ENCODE results near the gene KCNA10.

KCNA10 gene

DNA sequence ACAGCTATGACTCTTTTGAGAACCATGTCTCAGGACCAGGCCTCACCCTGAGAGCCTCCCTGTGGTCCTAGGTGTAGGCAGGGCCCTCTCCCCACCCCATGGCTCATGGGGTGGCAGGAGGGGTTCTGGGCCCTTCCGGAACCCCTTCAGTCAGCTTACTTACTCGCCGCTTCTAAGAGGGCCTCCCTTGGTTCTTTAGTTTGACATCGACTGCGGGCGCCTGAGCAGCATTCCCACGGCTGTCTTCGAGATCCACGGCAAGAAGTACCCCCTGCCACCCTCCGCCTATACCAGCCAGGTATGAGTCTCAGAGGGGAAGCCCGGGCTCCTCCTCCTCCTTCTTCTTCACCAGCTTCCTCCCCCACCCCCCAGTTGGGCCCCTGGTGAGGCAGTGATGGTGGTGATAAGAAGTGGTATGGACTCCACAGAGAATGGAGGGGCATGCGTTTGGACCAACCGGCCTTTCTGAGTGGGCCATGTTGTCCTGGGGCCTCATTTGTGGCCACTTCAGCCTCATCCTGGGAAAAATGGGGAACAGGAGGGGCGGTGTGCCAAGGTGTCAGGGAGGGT, 28.9 kb downstream of the KCNA10 start:
- H3K4me3 ChIP-seq (ENCODE audit: low read depth, low read length), result no peak overlapping the region
- DNase-seq (ENCODE audit: low read depth), result no peak
- TF ChIP-seq POLR2A (IDR thresholded peaks at IDR 0.05; ENCODE audit: extremely low read depth, insufficient read length) (no peak), MYC (IDR thresholded peaks at IDR 0.05; ENCODE audit: low read depth, low read length) (no peak), MAX (IDR thresholded peaks at IDR 0.05; ENCODE audit: low read depth, low read length) (no peak), CTCF (IDR thresholded peaks at IDR 0.05; ENCODE audit: low read depth, low read length) (no peak)

DNA sequence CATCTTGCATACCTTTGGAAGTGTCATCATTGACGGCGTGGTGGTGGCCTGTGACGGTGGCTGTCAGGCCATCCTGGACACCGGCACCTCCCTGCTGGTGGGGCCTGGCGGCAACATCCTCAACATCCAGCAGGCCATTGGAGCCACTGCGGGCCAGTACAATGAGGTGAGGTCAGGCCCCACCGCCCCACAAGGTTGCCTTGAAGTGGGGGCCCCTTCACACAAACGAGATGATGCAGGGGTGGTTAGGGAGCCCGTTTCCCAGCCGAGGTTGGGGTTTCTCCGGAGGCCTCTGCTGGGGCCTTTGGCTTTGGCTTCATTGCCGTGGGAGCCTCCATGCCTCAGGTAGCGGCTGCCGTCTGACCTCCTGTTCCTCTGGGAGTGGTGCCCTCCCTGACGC, 29.6 kb downstream of the KCNA10 start:
- no peak overlapping the region for H3K4me3 ChIP-seq (ENCODE audit: low read depth, low read length)
- TF ChIP-seq MYC (IDR thresholded peaks at IDR 0.05; ENCODE audit: low read depth, low read length) (no peak), MAX (IDR thresholded peaks at IDR 0.05; ENCODE audit: low read depth, low read length) (no peak), CTCF (IDR thresholded peaks at IDR 0.05; ENCODE audit: low read depth, low read length) (no peak), POLR2A (IDR thresholded peaks at IDR 0.05; ENCODE audit: extremely low read depth, insufficient read length) (no peak)

DNA sequence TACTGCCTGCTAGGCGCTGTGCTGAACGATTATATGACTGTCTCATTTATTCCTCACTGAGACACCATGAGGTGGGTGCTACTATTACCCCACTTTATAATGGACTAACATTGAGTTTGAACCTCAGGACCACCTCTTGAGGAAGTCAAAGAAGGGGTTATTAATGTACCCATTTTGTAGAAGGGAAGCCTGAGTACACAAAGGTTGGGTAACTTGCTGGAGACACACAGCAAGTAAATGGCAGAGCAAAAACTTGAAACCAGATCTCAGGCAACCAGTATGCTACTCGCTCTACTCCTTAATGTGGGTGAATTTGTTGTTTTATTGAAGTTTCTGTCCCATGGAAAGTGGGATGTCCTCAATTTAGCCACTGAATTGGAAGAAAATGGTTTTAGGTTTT, 30.1 kb downstream of the KCNA10 start:
- H3K4me3 ChIP-seq (ENCODE audit: low read depth, low read length), result no peak overlapping the region
- TF ChIP-seq MYC (IDR thresholded peaks at IDR 0.05; ENCODE audit: low read depth, low read length) (no peak), MAX (IDR thresholded peaks at IDR 0.05; ENCODE audit: low read depth, low read length) (no peak), POLR2A (IDR thresholded peaks at IDR 0.05; ENCODE audit: extremely low read depth, insufficient read length) (no peak), CTCF (IDR thresholded peaks at IDR 0.05; ENCODE audit: low read depth, low read length) (no peak)
- no peak for DNase-seq (ENCODE audit: low read depth)

More for the DNA sequence above, 29.6 kb downstream of the KCNA10 start:
- no peak for DNase-seq (ENCODE audit: low read depth)

DNA sequence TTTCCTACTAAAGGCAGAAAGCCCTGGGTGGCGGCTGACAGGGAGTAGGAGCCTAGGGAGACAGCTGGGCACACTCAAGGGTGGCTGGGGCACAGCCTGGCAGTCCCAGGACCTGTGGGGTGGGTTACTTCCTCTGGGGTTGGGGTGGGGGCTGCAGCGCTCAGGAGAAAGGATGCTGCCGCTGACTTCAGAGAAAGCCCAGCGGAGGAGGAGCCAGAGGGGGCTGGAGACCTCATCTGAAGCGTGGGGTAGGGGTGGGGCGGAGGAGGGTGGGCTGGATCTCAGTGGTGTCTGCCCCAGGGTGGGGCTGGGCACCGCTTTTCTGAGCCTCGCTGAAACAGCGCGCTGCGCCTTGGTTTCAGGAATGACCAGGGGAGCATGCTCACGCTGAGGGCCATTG, 30.8 kb downstream of the KCNA10 start:
- DNase-seq (ENCODE audit: low read depth), result no peak
- no peak overlapping the region for H3K4me3 ChIP-seq (ENCODE audit: low read depth, low read length)
- no peak for TF ChIP-seq CTCF (IDR thresholded peaks at IDR 0.05; ENCODE audit: low read depth, low read length)

- DNase-seq (ENCODE audit: low read depth), result no peak
- no peak for TF ChIP-seq MAX (IDR thresholded peaks at IDR 0.05; ENCODE audit: low read depth, low read length)
- TF ChIP-seq POLR2A (IDR thresholded peaks at IDR 0.05; ENCODE audit: extremely low read depth, insufficient read length), result no peak
- no peak for TF ChIP-seq CTCF (IDR thresholded peaks at IDR 0.05; ENCODE audit: low read depth, low read length)
- no peak for TF ChIP-seq MYC (IDR thresholded peaks at IDR 0.05; ENCODE audit: low read depth, low read length)
Observed at GRCh38 chr1:110487726-110488125, 31.2 kb downstream of the KCNA10 start.

GRCh38 chr1:110485725-110486124, 33.2 kb downstream of the KCNA10 start:
- DNase-seq (ENCODE audit: low read depth), result no peak
- no peak for TF ChIP-seq POLR2A (IDR thresholded peaks at IDR 0.05; ENCODE audit: extremely low read depth, insufficient read length)
- H3K4me3 ChIP-seq (ENCODE audit: low read depth, low read length), result no peak overlapping the region

More at GRCh38 chr1:110487726-110488125, 31.2 kb downstream of the KCNA10 start:
- H3K4me3 ChIP-seq (ENCODE audit: low read depth, low read length), result no peak overlapping the region
